ENCODE measurements around the gene RSPH6A.

- TF ChIP-seq, protein P1, sequence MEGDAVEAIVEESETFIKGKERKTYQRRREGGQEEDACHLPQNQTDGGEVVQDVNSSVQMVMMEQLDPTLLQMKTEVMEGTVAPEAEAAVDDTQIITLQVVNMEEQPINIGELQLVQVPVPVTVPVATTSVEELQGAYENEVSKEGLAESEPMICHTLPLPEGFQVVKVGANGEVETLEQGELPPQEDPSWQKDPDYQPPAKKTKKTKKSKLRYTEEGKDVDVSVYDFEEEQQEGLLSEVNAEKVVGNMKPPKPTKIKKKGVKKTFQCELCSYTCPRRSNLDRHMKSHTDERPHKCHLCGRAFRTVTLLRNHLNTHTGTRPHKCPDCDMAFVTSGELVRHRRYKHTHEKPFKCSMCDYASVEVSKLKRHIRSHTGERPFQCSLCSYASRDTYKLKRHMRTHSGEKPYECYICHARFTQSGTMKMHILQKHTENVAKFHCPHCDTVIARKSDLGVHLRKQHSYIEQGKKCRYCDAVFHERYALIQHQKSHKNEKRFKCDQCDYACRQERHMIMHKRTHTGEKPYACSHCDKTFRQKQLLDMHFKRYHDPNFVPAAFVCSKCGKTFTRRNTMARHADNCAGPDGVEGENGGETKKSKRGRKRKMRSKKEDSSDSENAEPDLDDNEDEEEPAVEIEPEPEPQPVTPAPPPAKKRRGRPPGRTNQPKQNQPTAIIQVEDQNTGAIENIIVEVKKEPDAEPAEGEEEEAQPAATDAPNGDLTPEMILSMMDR (IDR thresholded peaks at IDR 0.05) = no peak
- TF ChIP-seq POLR2A (IDR thresholded peaks at IDR 0.05) = no peak
Observed at GRCh38 chr19:45842198-45842597, 27.1 kb upstream of the RSPH6A start.
